Measurements from ENCODE around the gene PLK2. TPM values are rescaled to one million over a fixed set of nuclear protein-coding genes. Genes with fewer than 3 reads are reported as not detected.

Gene PLK2
- total RNA-seq, 1 donor from 2014 or later, result 15.0 TPM

DNA sequence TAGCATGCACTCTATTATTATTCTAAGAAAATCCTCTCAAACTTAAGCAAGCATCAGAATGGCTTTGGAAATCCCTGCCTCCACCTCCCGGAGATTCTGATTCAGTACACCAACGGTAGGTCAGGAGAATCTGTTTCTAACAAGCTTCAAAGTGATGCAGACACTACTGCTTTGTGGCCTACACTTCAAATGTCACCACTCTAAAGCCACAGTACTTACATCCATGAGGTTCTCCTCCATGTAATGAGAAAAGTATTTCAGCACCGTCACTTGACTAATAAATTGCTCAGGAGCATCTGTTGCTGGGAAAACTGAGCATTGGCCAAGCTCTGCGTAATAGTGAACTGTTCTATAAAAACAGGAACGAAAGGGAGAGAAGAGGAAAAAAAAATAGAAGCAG, 4.8 kb downstream of the PLK2 start:
- Mint-ChIP-seq H3K4me3 (no peak overlapping the region), H3K4me1 (peaks cover 14% of the 10 kb centered on the region), H3K27ac (ENCODE audit: unreplicated experiment) (no peak overlapping the region), H3K36me3 (ENCODE audit: low read depth) (peaks cover 24% of the 10 kb centered on the region), H3K9me3 (no peaks in the 10 kb centered on the region), H3K27me3 (ENCODE audit: low read depth) (peaks cover 6% of the 10 kb centered on the region)
- DNase-seq (ENCODE audit: low read depth, low spot score), result no peak
- TF ChIP-seq CTCF (conservative IDR thresholded peaks at IDR 0.05), result no peak

DNA sequence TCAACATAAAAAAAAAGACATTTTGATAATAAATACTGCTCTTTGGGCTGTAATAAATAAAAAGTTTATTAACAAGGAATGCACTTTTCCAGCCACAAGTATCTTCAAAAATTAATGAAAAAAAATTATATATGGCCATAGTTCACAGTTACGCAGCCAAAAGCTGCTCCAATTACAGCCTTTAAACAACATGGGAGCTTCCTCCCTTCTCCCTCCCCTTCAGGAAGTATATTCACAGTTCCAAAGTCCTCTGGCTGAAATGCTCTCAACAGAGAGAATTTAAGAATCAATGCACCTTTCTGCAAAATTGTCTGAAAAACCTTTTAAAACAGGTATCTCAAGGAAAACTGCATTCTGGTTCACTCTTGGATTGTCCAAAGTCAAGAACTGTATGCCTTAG, 5.9 kb downstream of the PLK2 start:
- no peak overlapping the region for H3K4me3 Mint-ChIP-seq
- peaks cover 6% of the 10 kb centered on the region for H3K27me3 Mint-ChIP-seq (ENCODE audit: low read depth)
- no peak for TF ChIP-seq CTCF (conservative IDR thresholded peaks at IDR 0.05)
- H3K4me1 Mint-ChIP-seq, result peaks cover 12% of the 10 kb centered on the region
- DNase-seq (ENCODE audit: low read depth, low spot score), result no peak
- no peaks in the 10 kb centered on the region for H3K9me3 Mint-ChIP-seq
- peaks cover 24% of the 10 kb centered on the region for H3K36me3 Mint-ChIP-seq (ENCODE audit: low read depth)
- no peak overlapping the region for H3K27ac Mint-ChIP-seq (ENCODE audit: unreplicated experiment)

DNA sequence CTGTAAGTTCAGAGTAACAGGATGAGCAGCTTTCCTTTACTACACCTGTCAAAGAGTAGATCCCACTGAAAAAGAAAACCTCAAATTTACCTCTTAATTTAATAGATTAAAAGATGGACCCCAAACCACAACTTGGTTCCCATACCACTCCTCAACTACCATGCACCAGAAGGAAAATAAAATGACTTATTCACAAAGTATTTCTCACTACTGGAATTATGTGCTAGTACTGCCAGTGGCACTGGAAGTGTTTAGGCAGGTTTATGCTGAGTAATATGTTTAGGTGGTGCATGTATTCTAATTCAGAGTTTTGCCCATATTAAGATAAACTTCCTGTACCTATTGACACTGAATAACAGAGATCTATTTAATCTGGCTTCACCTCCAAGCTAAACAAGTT, 6.6 kb downstream of the PLK2 start:
- Mint-ChIP-seq H3K27ac (ENCODE audit: unreplicated experiment) (no peak overlapping the region), H3K27me3 (ENCODE audit: low read depth) (peaks cover under 1% of the 10 kb centered on the region), H3K4me1 (peaks cover 5% of the 10 kb centered on the region), H3K36me3 (ENCODE audit: low read depth) (peaks cover 24% of the 10 kb centered on the region), H3K9me3 (no peaks in the 10 kb centered on the region), H3K4me3 (no peak overlapping the region)
- TF ChIP-seq CTCF (conservative IDR thresholded peaks at IDR 0.05), result no peak
- no peak for DNase-seq (ENCODE audit: low read depth, low spot score)

DNA sequence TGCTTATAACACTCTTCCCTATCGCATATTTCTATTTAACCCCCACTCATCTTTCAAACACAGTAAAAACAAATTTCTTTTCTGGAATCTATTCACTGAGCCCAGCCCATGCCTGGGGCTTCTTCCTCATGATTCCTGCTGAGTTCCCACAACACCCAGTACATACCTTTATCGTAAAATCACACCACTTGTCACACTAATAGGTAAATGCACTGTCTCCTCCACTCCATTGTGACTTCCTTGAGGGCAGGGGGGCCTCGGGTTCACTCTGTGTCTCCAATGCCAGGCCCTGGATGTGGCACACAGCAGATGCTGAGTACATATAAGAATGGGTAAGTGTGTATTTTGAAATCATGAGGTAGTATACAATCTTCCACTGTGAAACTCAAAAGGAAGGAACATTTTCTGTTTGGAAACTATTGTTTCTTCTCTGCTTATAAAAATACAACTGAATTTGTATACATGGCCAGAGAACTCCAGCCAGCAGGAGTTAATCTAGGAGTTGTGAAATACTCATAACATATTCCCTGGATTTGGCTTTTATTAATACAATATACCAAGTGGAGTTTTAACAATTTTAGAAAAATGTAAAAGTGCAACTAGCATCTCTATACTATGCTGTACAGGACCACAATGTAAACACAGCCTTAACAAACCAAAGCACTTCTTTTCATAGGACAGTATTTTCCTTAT, 7.2 kb downstream of the PLK2 start:
- H3K4me1 Mint-ChIP-seq, result no peaks in the 10 kb centered on the region
- no peak overlapping the region for H3K27ac Mint-ChIP-seq (ENCODE audit: unreplicated experiment)
- no peaks in the 10 kb centered on the region for H3K27me3 Mint-ChIP-seq (ENCODE audit: low read depth)
- peaks cover 24% of the 10 kb centered on the region for H3K36me3 Mint-ChIP-seq (ENCODE audit: low read depth)
- TF ChIP-seq CTCF (conservative IDR thresholded peaks at IDR 0.05), result no peak
- no peaks in the 10 kb centered on the region for H3K9me3 Mint-ChIP-seq
- DNase-seq (ENCODE audit: low read depth, low spot score), result no peak
- no peak overlapping the region for H3K4me3 Mint-ChIP-seq

- TF ChIP-seq CTCF (conservative IDR thresholded peaks at IDR 0.05), result no peak
- Mint-ChIP-seq H3K36me3 (ENCODE audit: low read depth) (peaks cover 24% of the 10 kb centered on the region), H3K4me3 (no peak overlapping the region), H3K9me3 (no peaks in the 10 kb centered on the region), H3K27ac (ENCODE audit: unreplicated experiment) (peak overlapping the region; percentile 28), H3K4me1 (no peaks in the 10 kb centered on the region), H3K27me3 (ENCODE audit: low read depth) (no peaks in the 10 kb centered on the region)
- DNase-seq (ENCODE audit: low read depth, low spot score), result no peak
Measured at GRCh38 chr5:58451732-58452565, 7.9 kb downstream of the PLK2 start.

Data from neural crest cell (in vitro differentiated cells).